DMS114 treated with DMSO at 0.1 percent for 48 hours (cell line): ENCODE results near the gene B9D1.

Experiments
- DNase-seq: peaks from one replicate; lab custom pipeline; 2025; ENCODE audit not compliant: unreplicated experiment; lab: John Stamatoyannopoulos, UW

Gene B9D1

DNA sequence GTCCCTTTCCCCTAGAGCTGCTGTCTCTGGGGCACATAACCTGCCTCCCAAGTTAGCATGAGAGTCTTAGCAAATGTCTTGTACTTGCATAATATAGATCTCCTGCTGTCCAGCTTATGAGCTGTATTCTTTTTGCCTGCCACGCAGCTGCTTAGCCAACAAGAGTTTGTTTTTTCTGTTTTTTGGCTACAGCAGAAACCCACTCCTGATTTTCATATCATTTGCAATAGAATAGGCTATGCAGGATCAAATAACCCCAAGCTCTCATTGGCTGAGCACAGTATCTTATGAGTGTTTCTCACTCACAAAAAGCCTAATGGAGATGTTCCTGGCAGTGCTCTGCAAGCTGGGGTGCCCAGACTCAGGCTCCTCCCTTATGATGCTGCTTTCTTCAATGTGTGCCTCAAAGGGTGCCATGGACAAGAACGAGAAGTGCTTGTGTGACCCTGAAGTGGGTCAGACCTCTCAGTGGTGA, 23.1 kb downstream of the B9D1 start:
- DNase-seq = no peak

DNA sequence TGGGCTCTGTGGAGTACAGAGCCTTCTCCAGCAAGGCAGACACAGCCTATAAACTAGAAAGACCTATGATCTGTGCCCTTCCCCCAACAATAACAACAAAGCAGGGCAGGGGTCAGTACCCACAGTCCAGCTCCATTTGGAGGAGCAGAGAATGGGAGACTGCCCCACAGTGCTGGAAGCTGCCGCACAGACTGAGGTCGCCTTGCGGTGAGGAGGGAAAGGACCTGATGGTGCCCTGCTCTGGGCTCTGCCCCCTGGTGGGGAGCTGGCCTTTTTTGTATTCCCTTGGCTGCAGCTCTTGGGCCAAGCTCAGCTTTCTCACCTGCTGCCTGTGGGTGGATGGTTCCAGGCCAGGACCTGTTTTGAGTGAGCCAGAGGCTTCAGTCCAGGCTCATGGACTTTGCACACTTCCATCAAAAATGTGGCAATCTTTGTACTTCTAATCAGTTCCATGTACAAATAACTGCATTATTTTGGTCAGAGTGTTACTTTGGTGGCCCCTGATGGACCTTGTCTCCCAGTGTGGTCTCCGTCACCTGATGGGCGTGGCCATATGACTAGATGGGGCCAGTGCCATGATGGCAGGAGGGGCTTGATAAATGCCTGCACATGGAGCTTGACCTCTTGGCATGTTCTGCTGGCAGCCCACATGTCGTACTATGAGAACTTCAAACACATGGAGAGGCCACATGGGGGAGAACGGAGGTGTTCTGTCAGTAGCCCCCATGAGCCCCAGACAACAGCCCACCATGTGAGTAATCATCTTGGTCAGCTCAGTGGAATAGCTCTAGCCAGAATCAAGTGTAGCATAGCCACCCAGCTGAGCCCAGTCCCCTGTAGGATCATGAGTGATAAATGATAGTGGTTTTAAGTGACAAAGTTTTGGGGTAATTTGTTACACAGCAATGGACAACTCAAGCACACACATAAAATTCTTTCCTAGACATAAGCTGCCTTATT, 24.2 kb downstream of the B9D1 start:
- no peak for DNase-seq

DNA sequence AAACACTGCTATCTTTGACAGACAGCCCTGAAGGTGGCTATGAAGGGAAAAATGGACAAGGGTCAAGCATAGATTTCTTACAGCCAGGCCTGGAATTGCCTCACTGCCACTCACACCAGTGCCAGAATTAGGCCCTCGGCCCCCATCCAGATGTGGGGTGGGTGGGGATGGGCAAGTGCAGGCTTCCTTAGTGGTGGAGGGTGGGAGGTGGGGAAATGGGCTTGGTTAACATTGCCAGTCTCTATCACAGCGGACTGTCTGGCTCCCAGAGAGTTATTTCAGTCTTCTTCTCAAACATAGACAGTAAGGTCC, 24.9 kb downstream of the B9D1 start:
- no peak for DNase-seq

DNA sequence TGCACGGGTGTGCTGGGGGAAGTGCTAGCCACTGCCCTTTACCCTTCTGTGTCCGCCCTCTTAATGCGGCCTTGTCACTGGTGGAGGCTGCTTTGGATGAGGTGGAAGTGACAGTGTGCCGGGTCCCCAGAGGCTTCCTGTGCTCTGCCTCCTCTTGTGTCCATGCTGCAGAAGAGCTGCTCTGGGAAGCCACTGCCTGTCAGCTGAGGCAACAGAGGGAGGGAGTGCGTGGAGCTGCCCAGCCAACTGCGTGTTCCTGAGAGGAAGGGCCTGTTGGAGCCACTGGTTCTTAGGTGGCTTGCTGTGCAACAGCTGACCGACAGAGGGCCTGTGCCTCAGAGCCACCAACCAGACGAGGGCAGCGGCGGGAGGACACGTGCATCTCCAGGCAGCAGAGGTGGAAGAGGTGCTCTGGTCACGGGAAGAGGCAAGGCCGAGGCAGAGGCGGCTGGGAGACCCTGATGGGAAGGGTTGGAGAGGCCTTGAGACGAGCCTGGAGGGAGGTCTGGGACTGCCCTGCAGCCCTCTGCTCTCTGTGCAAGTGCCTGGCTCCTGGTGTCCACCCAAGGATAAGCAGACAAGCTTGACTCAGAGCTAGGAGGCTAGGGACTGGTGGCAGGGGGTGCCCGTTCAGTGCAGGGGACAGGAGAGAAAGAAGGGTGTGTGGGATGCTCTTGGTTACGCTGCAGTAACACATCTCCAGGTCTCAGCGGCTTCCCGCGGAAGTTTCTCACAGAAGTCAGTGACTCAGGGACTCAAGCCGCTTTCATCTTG, 25.4 kb downstream of the B9D1 start:
- no peak for DNase-seq

DNA sequence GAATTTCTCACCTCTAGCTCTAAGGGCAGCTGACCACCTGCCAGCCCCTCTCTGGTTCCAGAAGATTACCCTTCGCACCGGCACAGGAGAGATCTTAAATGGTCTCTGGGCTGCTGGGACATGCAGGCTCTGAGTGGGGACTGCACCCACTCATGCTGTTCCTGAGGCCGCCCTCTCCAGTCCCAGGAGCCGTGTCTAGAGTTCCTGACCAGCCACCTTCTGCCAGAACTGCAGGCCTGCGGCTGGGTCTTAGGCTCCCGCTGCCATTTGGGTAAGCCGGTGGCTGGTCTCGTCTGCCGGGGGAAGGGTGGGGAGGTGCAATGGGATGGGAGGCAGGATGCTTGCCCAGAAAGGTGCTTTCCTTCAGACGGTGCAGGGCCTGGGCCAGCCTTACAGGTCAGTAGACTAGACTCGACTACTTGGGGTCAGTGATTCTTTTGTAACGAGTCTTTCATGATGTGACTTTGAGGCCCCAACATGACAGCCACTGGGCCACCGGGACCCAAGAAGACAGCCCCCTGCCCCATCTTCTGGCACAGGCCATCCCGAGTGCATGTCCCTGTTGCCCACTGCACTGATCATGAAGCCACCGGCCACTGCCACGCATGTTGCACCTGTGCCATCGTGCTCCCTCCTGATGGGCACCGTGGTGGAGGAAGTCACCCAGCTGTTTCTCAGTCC, 26.4 kb downstream of the B9D1 start:
- no peak for DNase-seq

DNA sequence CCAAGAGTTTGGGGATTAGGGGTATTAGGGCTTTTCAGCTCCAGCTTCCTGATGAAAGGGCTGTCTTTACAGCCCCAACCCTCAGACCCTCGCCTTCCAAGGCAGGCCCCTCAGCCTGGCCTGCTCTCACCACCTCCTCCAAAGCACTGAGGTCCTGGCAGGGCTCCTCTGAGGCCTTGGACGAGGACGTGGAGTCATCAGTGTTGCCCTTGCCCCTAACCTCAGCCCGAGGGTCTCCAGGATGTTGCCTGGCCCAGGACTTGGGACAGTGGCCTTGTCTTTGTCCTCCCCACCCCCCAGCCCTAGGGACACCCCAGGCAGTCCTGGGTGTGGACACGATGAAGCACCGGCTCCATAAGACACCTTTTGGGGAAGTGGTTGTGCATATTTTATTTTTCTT, 28.2 kb downstream of the B9D1 start:
- DNase-seq = no peak

DNA sequence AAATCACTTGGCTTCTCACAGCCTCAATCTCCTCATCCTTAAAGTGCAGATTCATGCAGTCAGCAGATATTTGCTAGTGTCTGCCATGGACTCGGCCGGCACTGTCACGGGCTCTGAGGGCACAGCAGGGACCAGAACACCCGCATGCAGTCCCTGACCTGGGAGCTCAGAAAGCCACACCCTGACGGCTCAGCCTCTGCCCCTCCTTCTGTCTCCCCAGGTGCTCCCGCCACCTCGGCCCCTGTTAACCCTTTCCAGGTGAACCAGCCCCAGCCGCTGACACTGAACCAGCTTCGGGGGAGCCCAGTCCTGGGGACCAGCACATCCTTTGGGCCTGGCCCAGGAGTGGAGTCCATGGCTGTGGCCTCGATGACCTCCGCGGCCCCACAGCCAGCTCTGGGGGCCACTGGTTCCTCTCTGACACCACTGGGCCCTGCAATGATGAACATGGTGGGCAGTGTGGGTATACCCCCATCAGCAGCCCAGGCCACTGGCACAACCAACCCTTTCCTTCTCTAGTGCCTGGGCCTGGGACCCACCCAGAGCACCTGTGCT, 28.7 kb downstream of the B9D1 start:
- DNase-seq = no peak

DNA sequence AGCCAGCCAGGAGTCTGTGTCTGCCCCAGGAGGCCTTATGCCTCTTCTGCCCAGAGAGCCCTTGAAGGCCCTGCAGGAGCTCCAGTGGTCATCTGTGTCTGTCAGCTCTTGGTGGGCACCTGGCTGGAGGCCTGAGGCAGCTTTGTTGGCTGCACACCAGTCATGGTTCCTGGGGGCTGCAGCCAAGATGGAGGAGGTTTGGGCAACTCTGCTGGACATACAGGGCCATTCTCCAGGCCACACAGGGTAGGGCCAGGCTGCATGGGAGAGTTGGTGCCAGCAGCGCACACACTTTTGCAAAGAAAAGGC, 29.4 kb downstream of the B9D1 start:
- DNase-seq = no peak

DNA sequence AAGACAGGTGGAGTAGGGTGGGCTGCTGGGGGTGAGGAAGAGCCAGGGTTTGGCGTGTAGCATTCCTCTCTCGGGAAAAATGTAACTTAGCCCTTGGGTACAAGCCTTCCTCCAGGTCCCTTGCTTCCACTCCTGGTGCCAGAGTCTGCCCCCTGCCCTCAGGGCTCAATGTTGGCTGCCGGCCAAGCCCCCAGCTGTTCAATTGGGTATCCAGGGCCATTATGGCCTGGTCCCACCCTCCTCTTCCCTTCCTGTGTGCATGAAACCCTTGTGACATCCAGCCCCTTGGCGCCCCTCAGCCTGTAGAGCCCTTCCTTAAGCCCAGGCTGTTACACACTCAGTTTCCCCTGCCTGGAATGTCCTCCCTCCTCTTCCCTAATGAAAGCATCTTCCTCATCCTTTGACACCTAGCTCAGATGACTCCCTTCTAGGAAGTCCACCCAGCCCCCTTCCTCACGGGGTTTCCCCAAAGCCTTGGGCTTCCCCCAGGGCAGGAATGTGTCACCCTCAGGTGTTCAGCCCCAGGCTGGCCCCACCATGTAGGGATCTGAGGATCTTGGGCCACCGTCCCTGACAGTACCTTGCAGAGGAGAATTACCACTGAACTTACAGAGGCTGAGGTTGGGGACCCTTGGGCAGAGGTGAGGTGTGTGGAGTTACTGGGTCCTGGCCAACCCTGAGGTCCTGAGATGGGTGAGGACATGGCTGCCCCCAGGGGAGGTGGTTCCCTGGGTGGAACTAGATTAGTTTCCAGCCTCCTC, 30.0 kb downstream of the B9D1 start:
- no peak for DNase-seq

DNA sequence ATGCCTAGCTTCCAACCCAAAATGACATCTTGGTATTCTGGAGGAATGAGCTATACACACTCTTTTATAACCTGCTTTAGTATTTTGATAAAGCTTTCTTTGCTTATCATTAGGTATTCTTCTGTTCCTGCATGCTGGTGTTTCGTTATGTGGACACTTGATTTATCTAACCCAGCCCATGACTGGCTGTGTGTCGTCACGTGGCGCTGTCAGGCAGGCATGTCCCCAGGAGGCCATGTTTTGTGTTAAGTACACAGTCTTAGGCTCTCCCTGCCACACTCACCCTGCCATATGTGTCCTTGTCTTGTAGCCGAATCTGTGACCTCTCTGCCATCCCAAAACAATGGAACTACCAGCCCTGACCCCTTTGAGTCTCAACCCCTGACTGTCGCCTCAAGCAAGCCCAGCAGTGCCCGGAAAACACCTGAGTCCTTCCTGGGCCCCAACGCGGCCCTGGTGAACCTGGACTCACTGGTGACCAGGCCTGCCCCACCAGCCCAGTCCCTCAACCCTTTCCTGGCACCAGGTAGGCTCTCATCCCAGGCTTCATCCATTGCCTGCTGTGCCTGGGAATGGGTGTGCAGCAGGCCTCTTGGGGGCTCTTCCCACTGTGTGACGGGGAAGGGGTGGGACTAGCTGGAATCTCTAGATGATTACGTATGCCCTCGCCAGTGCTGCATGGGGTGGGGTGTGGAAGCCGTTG, 30.8 kb downstream of the B9D1 start:
- DNase-seq = no peak

DNA sequence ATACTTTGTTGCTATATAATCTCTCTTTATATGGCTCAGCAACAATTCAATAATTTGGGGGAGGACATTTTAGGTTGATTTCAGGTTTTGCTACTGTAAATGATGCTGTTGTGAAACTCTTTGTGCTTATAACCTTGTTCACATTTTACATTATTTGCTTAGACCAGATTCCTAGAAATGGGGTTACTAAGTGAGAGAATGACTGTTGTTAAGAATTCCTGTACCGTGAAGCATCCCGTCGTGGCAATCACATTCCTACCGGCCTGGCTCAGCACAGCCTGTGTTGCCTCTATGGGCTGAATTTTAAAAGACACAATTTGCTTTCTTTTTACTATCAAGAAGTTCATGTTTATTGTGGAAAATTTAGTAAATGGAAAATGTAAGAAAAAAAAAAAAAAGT, 31.4 kb downstream of the B9D1 start:
- no peak for DNase-seq

DNA sequence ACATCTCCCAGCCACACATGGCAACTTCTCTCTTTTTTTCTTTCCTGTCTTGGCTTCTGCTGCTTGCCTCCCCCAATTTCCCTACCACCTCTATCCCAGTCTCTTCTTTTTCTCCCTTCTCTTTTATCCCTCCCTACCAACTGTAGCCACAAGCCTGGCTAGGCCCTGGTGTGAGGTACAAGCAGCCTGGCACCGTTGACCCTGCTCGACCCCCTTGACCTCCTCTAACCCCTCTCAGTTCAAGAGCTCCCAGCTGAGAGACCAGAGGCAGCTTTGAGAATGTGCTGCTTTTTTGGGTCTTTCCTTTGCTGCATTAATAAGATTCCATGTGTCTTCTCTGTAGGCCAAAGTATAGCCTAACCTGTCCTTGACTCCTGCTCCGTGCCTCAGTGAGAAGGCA, 32.3 kb downstream of the B9D1 start:
- no peak for DNase-seq

DNA sequence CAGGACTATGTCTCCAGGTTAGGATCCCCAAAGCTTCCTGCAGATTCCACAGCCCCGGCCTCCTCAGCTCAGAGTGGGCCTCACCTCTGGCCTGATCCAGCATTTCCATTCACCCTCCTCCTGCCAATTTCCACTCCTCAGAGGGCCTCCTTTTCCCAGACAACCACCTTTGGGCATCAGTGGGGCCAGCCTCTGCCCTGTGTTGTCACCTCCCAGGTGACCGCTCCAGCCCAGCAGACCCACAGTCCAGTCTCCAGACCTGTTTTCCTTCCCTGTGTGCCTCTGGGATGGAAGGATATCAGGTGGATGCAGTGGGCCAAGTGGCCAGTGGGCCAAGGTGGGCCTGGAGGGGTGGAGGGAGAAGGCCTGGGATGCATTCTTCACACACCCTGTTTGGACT, 32.7 kb downstream of the B9D1 start:
- no peak for DNase-seq

DNA sequence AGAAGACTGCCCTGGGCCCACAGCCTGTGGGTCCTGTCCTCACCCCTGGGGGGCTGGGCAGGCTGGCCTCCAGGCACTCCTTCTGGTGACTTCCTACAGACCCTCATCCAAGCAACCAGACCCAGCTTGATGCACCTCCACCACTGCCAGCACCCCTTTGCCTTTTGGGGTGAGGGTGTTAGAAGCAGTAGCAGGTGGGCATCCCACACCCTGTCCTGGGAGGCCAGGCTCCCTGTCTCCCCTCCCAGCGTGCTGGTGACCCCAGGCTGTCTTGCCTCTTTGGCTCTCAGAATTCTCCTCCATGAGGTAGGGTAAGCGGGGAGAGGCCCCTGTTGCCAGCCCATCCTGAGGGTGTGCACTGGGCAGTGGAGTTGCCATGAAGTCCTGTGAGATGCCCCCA, 33.4 kb downstream of the B9D1 start:
- DNase-seq = no peak

DNA sequence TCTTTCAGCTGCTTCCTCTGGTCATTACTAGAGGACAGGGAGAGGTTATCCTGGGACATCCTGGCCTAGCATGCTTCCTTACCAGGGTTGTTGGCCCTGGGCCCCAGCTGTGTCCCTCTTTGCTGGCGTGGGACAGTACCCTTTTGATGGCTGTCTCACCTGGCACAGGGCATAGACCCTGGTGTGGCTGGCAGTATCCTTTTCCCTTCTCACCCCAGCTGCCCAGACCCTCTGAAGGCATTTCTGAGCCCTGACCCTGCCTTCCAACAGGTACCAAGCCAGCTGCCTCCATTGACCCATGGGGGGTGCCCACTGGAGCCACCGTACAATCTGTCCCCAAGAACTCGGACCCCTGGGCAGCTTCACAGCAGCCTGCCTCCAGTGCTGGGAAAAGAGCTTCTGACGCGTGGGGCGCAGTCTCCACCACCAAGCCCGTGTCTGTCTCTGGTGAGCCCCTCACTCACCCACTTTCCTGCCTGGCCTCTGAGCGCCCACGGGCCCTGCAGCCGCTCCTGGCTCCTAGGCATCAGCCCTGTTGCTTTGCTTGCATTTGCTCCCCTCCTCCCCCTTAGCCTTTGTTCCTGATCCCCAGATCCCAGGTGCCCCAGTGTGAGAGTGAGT, 34.0 kb downstream of the B9D1 start:
- no peak for DNase-seq

DNA sequence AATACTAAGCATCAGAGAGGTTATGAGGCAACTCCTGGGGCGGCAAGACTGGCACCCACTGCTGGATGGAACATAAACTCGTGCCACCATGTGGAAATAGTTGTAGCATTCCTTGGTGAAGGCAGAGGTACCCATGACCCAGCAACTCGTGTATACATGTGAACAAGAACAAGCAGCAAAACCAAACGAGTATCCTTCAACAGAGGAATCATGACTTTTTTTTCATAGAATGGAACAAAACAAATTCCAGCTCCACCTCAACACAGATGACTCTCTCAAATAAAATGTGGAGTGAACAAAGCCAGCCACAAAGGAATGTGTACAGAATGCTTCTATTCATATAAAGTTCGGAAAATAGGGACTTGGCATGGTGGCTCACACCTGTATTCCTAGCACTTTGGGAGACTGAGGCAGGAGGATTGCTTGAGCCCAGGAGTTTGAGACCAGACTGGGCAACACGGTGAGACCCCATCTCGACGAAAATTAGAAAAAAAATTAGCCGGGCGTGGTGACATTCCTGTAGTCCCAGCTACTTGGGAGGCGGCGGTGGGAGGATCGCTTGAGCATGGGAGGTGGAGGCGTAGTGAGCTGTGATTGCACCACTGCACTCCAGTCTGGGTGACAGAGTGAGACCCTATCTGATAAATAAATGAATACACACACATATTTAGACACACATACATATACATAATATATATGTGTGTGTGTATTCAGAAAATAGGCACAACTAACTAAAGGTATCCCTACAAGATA, 35.3 kb downstream of the B9D1 start:
- DNase-seq = no peak

DNA sequence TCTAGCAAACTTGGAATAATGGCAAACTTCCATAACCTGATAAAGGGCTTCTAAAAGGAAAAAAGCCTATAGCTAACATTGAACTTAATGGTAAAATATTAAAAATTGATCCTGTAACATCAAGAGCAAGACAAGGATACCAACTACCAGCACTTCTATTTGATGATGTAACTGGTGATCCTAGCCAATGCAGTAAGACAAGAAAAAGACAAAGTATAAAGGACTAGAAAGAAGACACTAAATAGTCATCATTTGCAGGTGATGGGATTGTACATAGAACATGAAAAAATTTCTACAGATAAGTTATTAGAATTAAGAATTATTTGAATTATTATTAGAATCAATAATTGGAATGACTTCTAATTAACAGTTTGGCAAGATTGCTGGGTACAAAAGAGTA, 37.0 kb downstream of the B9D1 start:
- DNase-seq = no peak

DNA sequence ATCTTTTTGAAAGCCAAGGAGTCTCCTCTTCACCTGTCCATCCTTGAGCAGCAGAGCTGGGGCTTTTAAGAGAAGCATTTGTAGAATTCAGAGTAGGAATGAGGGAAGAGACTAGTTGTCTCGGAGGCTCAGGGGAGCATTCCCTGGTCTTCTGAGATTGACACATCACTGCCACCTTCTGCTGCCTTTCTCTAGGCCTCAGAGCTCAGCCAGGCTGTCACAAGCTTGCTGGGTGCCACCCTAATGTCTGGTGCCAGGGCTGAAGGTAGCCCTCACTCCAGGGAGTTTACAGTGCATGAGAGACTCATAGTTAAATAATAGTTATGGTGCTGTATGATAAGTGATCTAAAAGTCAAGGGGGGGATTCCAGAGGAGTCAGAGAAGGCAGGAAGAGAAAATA, 39.7 kb downstream of the B9D1 start:
- DNase-seq = no peak

DNA sequence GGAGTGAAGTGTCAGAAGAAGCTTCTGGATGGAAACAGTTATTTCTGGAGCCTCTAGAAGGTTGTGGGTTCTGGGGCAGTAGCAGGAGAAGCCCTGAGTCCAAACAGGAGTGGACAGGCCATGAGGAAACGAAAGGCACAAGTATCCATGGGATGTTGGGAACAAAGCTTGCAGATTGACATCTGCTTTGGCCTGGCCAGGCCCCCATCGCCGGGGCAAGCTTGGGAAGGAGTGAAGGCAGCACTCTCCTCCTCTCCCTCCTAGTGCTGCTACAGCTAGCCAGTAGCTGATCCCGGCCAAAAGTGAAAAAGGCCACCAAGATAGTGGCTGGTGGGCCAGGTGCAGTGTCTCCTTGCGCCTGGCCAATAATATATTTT, 40.4 kb downstream of the B9D1 start:
- no peak for DNase-seq
